ENCODE results near the gene EXOSC2. TPM values are rescaled to one million over a fixed set of nuclear protein-coding genes. Genes with fewer than 3 reads are reported as not detected.
A peak's percentile ranks its signal among the peaks of the same experiment; 100 is the strongest.
"Not testable (repeated sequence)": the region's sequence is repeated elsewhere in the genome, so short reads cannot be mapped to it uniquely, and the experiment has no call there.

EXOSC2 gene
- total RNA-seq, 2 donors from 2014 or later = 7.3 to 15.9 TPM

DNA sequence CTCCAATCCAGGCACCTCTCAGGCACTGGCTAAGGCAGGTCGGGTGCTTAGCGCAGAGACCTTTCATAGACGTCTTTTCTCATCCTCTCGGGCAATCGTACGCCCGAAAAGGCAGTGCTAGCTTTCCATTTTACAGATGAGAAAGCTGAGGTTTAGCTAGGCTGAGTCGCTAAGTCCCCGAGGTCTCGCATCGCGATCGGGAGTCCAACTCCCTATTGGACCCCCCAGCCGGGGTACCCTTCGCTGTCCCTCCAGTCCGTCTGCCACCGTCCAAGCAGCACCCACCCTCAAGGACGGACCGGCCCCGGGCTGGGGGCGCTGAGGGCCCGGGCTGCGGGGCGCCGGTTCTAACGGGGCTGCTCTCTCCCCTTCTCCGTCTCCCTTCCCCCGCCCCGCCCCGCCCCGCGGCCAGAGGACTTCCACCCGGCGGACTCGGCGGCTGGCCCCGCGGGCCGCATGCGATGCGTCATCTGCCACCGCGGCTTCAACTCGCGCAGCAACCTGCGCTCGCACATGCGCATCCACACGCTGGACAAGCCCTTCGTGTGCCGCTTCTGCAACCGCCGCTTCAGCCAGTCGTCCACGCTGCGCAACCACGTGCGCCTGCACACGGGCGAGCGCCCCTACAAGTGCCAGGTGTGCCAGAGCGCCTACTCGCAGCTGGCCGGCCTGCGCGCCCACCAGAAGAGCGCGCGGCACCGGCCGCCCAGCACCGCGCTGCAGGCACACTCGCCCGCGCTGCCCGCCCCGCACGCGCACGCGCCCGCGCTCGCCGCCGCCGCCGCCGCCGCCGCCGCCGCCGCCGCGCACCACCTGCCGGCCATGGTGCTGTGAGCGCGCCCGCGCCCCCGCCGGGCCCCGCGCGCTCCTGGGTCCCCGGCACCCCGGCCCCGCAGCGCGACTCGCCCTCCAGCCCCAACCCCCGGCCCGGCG lies 12.5 kb upstream of the EXOSC2 start:
- peak overlapping the region; percentile 53 to 61 for H3K4me3 ChIP-seq
- H3K36me3 ChIP-seq = no peaks in the 10 kb centered on the region
- H3K4me1 ChIP-seq = peaks cover 0 to 14% of the 10 kb centered on the region in 2 donors
- peak overlapping the region in 1 of 2 donors; percentile 70 for H3K27ac ChIP-seq
- H3K9me3 ChIP-seq = no peaks in the 10 kb centered on the region
- TF ChIP-seq, protein P1, sequence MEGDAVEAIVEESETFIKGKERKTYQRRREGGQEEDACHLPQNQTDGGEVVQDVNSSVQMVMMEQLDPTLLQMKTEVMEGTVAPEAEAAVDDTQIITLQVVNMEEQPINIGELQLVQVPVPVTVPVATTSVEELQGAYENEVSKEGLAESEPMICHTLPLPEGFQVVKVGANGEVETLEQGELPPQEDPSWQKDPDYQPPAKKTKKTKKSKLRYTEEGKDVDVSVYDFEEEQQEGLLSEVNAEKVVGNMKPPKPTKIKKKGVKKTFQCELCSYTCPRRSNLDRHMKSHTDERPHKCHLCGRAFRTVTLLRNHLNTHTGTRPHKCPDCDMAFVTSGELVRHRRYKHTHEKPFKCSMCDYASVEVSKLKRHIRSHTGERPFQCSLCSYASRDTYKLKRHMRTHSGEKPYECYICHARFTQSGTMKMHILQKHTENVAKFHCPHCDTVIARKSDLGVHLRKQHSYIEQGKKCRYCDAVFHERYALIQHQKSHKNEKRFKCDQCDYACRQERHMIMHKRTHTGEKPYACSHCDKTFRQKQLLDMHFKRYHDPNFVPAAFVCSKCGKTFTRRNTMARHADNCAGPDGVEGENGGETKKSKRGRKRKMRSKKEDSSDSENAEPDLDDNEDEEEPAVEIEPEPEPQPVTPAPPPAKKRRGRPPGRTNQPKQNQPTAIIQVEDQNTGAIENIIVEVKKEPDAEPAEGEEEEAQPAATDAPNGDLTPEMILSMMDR (IDR thresholded peaks at IDR 0.05) = no peak
- H3K27me3 ChIP-seq = no peaks in the 10 kb centered on the region
- DNase-seq (ENCODE audit: low spot score) = peak; percentile 71

GRCh38 chr9:130681769-130682420 lies 11.7 kb upstream of the EXOSC2 start:
- Histone ChIP-seq H3K27me3 (no peaks in the 10 kb centered on the region), H3K4me1 (peaks cover 0 to 14% of the 10 kb centered on the region in 2 donors), H3K27ac (peak overlapping the region; percentile 31 to 70), H3K9me3 (no peaks in the 10 kb centered on the region), H3K4me3 (peak overlapping the region; percentile 53 to 61), H3K36me3 (no peaks in the 10 kb centered on the region)
- no peak for DNase-seq (ENCODE audit: low spot score)
- TF ChIP-seq, protein P1 (IDR thresholded peaks at IDR 0.05) = no peak

GRCh38 chr9:130682421-130683121 lies 11.0 kb upstream of the EXOSC2 start:
- TF ChIP-seq, protein P1 (IDR thresholded peaks at IDR 0.05) = peak; percentile 59 to 85
- no peak overlapping the region for H3K27ac ChIP-seq

DNA sequence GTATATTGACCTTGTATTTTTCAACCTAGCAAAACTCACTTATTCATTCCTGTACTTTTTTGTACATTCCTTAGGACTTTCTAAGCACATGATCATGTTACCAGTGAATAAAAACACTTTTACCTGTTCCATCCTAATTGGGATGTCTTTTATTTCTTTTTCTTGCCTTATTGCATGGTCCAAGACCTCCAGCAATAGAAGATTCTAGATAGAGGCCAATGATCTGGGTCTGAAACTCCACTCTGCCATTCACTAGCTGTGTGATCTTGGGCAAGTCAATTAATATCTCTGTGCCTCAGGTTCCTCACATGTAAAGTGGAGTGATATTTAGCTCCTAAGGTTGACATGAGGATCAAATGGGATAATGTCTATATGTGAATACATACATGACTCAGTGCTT lies 8.5 kb upstream of the EXOSC2 start:
- no peak for DNase-seq (ENCODE audit: low spot score)
- Histone ChIP-seq H3K36me3 (no peaks in the 10 kb centered on the region), H3K27me3 (no peaks in the 10 kb centered on the region), H3K4me3 (no peak overlapping the region), H3K4me1 (peaks cover 0 to 14% of the 10 kb centered on the region in 2 donors), H3K9me3 (no peaks in the 10 kb centered on the region), H3K27ac (no peak overlapping the region)
- TF ChIP-seq, protein P1 (IDR thresholded peaks at IDR 0.05) = no peak

More at GRCh38 chr9:130682421-130683121, 11.0 kb upstream of the EXOSC2 start:
- Histone ChIP-seq H3K4me1 (peaks cover 0 to 14% of the 10 kb centered on the region in 2 donors), H3K36me3 (no peaks in the 10 kb centered on the region), H3K4me3 (peak overlapping the region; percentile 53 to 61), H3K27me3 (no peaks in the 10 kb centered on the region), H3K9me3 (no peaks in the 10 kb centered on the region)
- DNase-seq (ENCODE audit: low spot score) = peak; percentile 67

- H3K27me3 ChIP-seq; H3K27ac ChIP-seq; H3K9me3 ChIP-seq; H3K4me3 ChIP-seq; H3K36me3 ChIP-seq; DNase-seq (ENCODE audit: low spot score): not testable (repeated sequence)
- H3K4me1 ChIP-seq = peaks cover 0 to 11% of the 10 kb centered on the region in 2 donors
Observed at GRCh38 chr9:130685945-130686344, 7.6 kb upstream of the EXOSC2 start.
